Measurements from ENCODE around the gene LHFPL6. TPM values are rescaled to one million over a fixed set of nuclear protein-coding genes. Genes with fewer than 3 reads are reported as not detected.

LHFPL6 gene
- total RNA-seq, 1 donor: 45.2 TPM

- TF ChIP-seq CTCF (IDR thresholded peaks at IDR 0.05; ENCODE audit: insufficient read depth, low read length): no peak
- DNase-seq (ENCODE audit: low read depth): no peak
Observed at GRCh38 chr13:39369161-39369890, 233.7 kb downstream of the LHFPL6 start.

DNA sequence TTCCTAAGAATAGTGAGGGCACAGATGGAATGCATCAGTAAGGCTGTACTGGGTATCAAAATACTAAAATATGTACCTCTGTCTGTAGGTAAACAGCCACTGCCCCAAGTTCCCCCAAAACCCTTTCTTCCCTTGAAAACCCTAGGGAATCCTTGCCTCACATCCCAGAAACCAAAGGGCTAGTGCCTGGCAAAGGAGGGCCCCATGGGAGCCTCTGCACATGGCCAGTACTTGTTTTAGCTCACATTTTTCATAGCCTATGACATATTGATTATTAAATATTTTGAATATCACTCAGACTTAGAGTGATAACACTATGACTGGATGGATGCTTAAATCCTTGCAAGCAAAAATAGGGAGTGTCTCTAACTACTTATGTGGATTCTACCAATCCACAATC lies 237.1 kb downstream of the LHFPL6 start:
- H3K4me3 ChIP-seq (ENCODE audit: low read depth, low read length): no peak overlapping the region
- peak; percentile 17 for DNase-seq (ENCODE audit: low read depth)
- no peak for TF ChIP-seq CTCF (IDR thresholded peaks at IDR 0.05; ENCODE audit: insufficient read depth, low read length)

More at GRCh38 chr13:39369161-39369890, 233.7 kb downstream of the LHFPL6 start:
- no peak overlapping the region for H3K4me3 ChIP-seq (ENCODE audit: low read depth, low read length)

DNA sequence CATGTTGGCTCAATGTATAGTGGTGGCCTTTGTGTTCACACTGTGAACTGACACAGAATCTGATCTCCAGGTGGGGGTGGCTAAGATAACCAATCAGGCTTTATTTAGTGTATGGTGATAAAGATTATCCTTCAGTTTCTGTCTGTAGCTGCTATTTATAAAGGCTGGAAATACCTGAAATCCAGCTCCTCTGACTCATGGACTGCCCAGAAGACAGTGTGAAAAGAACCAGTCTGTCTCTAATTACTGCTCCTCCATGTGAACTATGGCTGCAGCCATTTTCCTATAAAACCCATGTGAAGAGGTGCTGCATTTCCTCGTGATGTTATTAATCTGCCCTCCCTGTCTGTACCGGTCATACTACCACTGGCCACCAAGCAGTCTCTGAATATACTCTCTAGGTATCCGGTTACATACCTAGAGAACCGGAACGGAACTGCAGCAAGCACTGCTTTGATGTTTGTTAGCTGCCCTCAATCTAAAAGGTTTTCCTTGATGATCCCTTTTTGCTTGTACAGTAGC lies 238.0 kb downstream of the LHFPL6 start:
- H3K4me3 ChIP-seq (ENCODE audit: low read depth, low read length): no peak overlapping the region
- peak; percentile 38 for DNase-seq (ENCODE audit: low read depth)
- peak; percentile 23 for TF ChIP-seq CTCF (IDR thresholded peaks at IDR 0.05; ENCODE audit: insufficient read depth, low read length)

GRCh38 chr13:39363382-39363772 lies 239.6 kb downstream of the LHFPL6 start:
- no peak for TF ChIP-seq CTCF (IDR thresholded peaks at IDR 0.05; ENCODE audit: insufficient read depth, low read length)
- H3K4me3 ChIP-seq (ENCODE audit: low read depth, low read length): no peak overlapping the region
- no peak for DNase-seq (ENCODE audit: low read depth)

DNA sequence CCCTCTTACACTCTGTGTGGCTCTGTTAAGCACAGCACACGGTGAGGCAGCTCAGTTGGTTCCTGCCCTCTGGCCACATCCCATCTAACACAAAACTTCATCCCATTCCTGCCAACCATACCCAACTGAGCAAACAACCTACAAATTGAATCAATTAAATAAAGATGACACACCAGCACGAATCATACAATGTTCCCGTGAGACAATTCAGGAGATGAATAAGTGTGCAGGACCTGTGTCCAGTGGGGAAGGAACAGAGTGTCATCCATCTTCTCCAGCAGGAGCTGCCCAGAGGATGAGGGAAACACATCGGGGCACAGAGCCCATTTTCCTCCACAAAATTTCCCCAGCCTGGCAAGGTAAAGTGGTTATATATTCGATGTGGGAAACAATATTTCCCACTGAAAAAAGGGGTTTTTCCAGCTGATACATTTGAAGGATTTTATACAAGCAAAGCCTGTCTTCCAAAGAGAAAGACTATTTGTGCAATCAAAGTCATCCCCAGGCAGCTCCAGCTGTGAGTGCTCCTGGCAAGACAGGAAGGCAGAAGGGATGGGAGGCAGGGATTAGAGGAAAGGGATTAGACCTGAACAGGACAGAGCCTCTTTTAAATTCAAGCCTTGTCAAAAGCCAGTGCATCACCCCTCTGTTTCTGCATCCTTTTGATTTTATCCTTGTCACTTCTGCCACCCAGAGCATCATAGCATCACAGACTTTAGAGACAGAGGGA lies 240.2 kb downstream of the LHFPL6 start:
- no peak for DNase-seq (ENCODE audit: low read depth)
- no peak for TF ChIP-seq CTCF (IDR thresholded peaks at IDR 0.05; ENCODE audit: insufficient read depth, low read length)
- H3K4me3 ChIP-seq (ENCODE audit: low read depth, low read length): no peak overlapping the region

DNA sequence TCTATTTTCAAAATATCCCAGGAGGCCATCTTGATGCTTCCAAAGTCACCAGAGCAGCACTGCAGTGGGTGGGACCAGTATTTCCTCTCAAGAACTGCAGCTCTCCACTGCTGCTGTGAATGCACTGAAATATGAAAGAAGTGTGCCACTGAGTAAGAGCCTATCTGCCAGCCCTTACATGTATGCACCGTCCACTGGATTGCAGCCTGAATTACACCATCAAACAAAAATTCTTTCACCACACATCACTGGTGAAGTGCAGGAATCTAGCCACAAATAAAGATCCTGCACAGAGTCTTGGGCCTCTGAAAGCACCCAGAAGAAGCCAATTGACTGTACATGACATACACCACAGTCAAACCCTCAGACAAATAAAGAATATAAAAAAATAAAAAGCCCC lies 249.0 kb downstream of the LHFPL6 start:
- no peak for TF ChIP-seq CTCF (IDR thresholded peaks at IDR 0.05; ENCODE audit: insufficient read depth, low read length)
- no peak overlapping the region for H3K4me3 ChIP-seq (ENCODE audit: low read depth, low read length)
- DNase-seq (ENCODE audit: low read depth): peak; percentile 60
